COLO668 (cell line): ENCODE measurements around the gene TRAIP.

Experiments used
- DNase-seq: peaks from one replicate; lab custom pipeline; 2025; ENCODE audit not compliant: unreplicated experiment; lab: John Stamatoyannopoulos, UW

TRAIP gene

GRCh38 chr3:49876567-49876966, 20.2 kb upstream of the TRAIP start:
- DNase-seq = no peak

GRCh38 chr3:49873623-49874022, 17.3 kb upstream of the TRAIP start:
- DNase-seq = no peak

- no peak for DNase-seq
Measured at GRCh38 chr3:49872801-49873281, 16.5 kb upstream of the TRAIP start.

- no peak for DNase-seq
Measured at GRCh38 chr3:49871531-49872153, 15.3 kb upstream of the TRAIP start.

GRCh38 chr3:49869525-49870126, 13.3 kb upstream of the TRAIP start, which contains the start of gene CAMKV:
CAMKV (minus strand) TSS chr3:49869906; CDS start chr3:49862388, 7,518 bp downstream.
- peak; percentile 53 for DNase-seq

GRCh38 chr3:49868862-49869466, 12.6 kb upstream of the TRAIP start:
- DNase-seq = no peak

GRCh38 chr3:49867871-49868321, 11.5 kb upstream of the TRAIP start:
- no peak for DNase-seq

- no peak for DNase-seq
Measured at GRCh38 chr3:49867400-49867799, 11.0 kb upstream of the TRAIP start.

GRCh38 chr3:49865198-49865784, 8.9 kb upstream of the TRAIP start:
- DNase-seq = no peak

GRCh38 chr3:49864505-49864904, 8.1 kb upstream of the TRAIP start:
- no peak for DNase-seq

GRCh38 chr3:49859576-49860305, 3.4 kb upstream of the TRAIP start:
- DNase-seq = no peak

- DNase-seq = no peak
Measured at GRCh38 chr3:49855662-49856061, 702 bp downstream of the TRAIP start.

GRCh38 chr3:49845694-49846093, 10.7 kb downstream of the TRAIP start:
- no peak for DNase-seq

GRCh38 chr3:49844464-49845183, 11.7 kb downstream of the TRAIP start:
- DNase-seq = no peak

GRCh38 chr3:49842843-49843517, 13.4 kb downstream of the TRAIP start:
- no peak for DNase-seq

- DNase-seq = no peak
Measured at GRCh38 chr3:49841806-49842205, 14.6 kb downstream of the TRAIP start.

- DNase-seq = peak; percentile 3
Measured at GRCh38 chr3:49841126-49841696, 15.2 kb downstream of the TRAIP start.

GRCh38 chr3:49840388-49840787, 16.0 kb downstream of the TRAIP start:
- DNase-seq = no peak

- peak; percentile 60 for DNase-seq
Measured at GRCh38 chr3:49839193-49839809, 17.1 kb downstream of the TRAIP start.
